K562 treated with DMSO at 1 percent for 48 hours (cell line): Measurements from ENCODE around the gene BCAS2. TPM values are rescaled to one million over a fixed set of nuclear protein-coding genes. Genes with fewer than 3 reads are reported as not detected.

Experiments
- total RNA-seq: library from RNA; unstranded; fragments of 300-600 nt; gene quantifications from 2 replicates; pipeline ENCODE4 v1.2.3, GENCODE V29; 2022; ENCODE audit warnings: low replicate concordance; ENCODE audit errors: extremely low read depth

BCAS2 gene
- total RNA-seq: not detected in 2 replicates

GRCh38 chr1:114581335-114582287 is at the start of gene BCAS2:
TSS of gene BCAS2 (minus strand) at chr1:114581615. CDS start at chr1:114581591, 24 bp downstream.

Other genes starting within 250 kb of the BCAS2 start
- gene TRIM33, start 70.4 kb downstream of the BCAS2 start, total RNA-seq: not detected in 2 replicates
- not detected in 2 replicates for gene DENND2C, start 88.4 kb upstream of the BCAS2 start, total RNA-seq
- not detected in 2 replicates for gene AMPD1, start 113.9 kb upstream of the BCAS2 start, total RNA-seq
- not detected in 2 replicates for gene NRAS, start 135.2 kb upstream of the BCAS2 start, total RNA-seq
- gene CSDE1, start 176.4 kb upstream of the BCAS2 start, total RNA-seq: 115 and 3,266 TPM in 2 replicates
- not detected in 2 replicates for gene SIKE1, start 199.1 kb upstream of the BCAS2 start, total RNA-seq